B cell (primary cell): Measurements from ENCODE around the gene CFAP221.

Experiments used
- CTCF ChIP-seq: fragments of 200-600 bp; IDR thresholded peaks from one replicate; pipeline ENCODE4 v1.8.0; 2022; ENCODE audit warnings: antibody characterized with exemption, mild to moderate bottlenecking
- EZH2 ChIP-seq: IDR thresholded peaks from 2 replicates; pipeline ENCODE4 v1.6.1; 2012; ENCODE audit warnings: borderline replicate concordance, low read depth, mild to moderate bottlenecking, moderate library complexity, low read length; ENCODE audit not compliant: insufficient read depth, poor library complexity, severe bottlenecking

GRCh38 chr2:119580550-119581072, 36.4 kb downstream of the CFAP221 start:
- no peak for TF ChIP-seq CTCF
- no peak for TF ChIP-seq EZH2
